HFF-Myc (cell line): ENCODE data around the gene RBM28.
A peak's percentile ranks its signal among the peaks of the same experiment; 100 is the strongest.

Experiments used
- DNase-seq: peaks from one replicate; pipeline ENCODE4 v3.0.0-alpha.2; 2011; ENCODE audit warnings: low read depth; ENCODE audit errors: extremely low read depth
- H3K4me3 ChIP-seq: replicated peaks from 2 replicates; pipeline ENCODE4 v1.5.1; 2011; ENCODE audit warnings: low read depth, mild to moderate bottlenecking, control low read depth, low read length
- TF ChIP-seq, protein P1 (sequence below): IDR thresholded peaks from 2 replicates; pipeline ENCODE4 v1.5.1; 2012; ENCODE audit warnings: mild to moderate bottlenecking, low read depth, low read length, control low read depth; ENCODE audit errors: missing control alignments

The RBM28 gene

DNA sequence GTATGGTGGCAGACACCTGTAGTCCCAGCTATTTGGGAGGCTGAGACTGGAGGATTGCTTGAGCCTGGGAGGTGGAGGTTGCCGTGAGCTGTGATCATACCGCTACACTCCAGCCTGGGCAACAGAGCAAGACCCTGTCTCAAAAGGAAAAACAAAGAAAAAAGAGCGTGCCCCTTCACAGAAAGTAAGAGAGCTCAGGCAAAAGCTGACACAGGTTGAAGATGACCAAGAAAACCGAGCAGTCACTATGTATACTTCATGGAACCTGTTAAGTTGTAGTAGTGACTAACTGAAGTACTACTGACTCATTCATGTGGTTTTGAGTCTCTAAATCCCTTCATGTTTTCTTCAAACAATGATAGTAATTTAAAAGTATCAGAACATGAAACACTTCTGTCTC, 19.0 kb upstream of the RBM28 start:
- TF ChIP-seq, protein P1, sequence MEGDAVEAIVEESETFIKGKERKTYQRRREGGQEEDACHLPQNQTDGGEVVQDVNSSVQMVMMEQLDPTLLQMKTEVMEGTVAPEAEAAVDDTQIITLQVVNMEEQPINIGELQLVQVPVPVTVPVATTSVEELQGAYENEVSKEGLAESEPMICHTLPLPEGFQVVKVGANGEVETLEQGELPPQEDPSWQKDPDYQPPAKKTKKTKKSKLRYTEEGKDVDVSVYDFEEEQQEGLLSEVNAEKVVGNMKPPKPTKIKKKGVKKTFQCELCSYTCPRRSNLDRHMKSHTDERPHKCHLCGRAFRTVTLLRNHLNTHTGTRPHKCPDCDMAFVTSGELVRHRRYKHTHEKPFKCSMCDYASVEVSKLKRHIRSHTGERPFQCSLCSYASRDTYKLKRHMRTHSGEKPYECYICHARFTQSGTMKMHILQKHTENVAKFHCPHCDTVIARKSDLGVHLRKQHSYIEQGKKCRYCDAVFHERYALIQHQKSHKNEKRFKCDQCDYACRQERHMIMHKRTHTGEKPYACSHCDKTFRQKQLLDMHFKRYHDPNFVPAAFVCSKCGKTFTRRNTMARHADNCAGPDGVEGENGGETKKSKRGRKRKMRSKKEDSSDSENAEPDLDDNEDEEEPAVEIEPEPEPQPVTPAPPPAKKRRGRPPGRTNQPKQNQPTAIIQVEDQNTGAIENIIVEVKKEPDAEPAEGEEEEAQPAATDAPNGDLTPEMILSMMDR: no peak
- no peak overlapping the region for H3K4me3 ChIP-seq
- no peak for DNase-seq

DNA sequence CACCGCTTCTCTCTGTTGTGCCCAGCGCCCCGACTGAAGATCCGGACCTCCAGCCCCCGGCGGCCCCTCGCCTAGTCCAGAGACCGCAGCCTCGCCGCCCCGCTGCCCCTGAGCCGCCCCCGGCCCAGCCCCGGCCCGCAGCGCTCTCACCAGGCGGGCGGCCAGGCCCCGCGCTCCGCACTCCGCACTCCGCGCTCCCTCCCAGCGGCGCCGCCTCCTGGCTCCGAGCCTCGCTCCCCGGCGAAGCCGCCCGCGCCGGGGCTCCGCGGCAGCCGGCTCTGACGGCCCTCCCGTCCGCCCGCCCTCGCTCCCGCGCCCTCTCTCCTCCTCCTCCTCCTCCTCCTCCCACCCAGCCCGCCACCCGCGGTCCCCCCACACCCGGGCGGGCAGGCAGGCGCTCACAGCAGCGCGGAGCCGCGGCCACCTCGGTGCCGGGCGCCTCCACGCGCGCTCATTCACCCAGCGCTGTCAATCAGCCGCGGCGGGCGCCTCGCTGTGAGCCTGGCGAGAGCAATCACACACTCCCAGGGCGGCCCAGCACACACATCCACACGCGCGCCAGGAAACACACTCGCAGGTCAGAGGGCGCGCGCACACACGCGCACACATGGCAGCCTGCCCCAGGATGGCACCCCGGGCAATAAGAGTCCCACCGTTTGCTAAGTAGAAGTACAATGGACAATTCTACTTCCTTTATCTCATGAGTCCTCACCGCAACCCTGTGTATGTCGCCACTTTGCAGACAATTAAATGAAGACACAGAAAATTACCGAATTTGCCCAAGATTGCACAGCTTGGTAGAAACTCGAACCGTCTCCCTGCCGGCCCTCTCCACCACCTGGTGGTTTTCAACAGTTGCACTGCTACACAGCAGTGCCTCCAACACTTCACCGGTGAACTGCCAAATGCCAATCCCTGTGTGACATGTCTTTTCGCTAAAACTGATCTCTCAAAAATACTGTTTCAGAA, 18.0 kb upstream of the RBM28 start, which contains the start of gene PRRT4:
Gene PRRT4, minus strand, starts transcription at position 280 of the 969 bp plus-strand sequence.
- DNase-seq: no peak
- TF ChIP-seq, protein P1: no peak
- H3K4me3 ChIP-seq: peak within 1 kb of the TSS; percentile 30

GRCh38 chr7:128360359-128360678, 16.6 kb upstream of the RBM28 start:
- TF ChIP-seq, protein P1: no peak
- no peak overlapping the region for H3K4me3 ChIP-seq
- DNase-seq: no peak

DNA sequence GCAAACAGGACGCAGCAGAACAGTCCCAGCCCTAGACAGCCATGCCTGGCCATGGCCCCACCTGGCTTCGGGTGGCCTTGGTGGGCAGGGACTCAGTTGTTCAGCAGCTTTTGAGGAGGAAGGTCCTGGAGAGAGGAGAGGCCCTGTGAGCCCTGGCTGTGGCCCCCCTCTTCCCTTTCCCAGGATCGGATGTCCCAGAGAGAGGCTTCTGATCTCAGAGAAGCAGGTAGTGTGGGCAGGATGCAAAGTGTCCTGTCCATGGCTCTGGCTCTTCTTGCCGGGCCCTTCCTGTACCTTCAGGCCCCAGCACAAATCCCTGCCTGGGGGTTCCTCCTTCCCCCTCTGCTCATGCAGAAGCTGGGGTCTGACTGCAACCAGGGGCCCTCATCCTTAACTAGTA, 16.2 kb upstream of the RBM28 start:
- DNase-seq: no peak
- H3K4me3 ChIP-seq: no peak overlapping the region
- TF ChIP-seq, protein P1: no peak

GRCh38 chr7:128359336-128359735, 15.6 kb upstream of the RBM28 start:
- DNase-seq: no peak
- H3K4me3 ChIP-seq: no peak overlapping the region
- TF ChIP-seq, protein P1: no peak

DNA sequence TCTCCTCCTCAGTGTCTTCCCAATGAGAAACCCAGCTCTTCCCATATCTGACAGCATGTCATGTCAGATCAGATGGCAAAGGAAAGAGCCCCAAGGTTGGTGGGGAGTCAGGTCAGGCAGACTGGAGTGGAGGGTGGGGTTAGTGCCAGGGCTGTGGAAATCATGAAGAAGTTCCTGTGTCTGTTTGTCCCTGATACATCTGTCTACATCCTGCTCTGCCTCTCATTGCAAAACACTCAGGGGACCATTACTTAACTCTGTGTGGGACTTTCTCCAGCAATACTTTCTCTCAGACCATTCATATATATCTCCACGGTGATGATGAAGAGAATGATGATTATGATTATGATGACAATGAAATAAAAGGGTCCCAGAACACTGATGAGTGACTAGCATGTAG, 14.5 kb upstream of the RBM28 start:
- no peak overlapping the region for H3K4me3 ChIP-seq
- no peak for DNase-seq
- TF ChIP-seq, protein P1: no peak
